ENCODE data around the gene RARB. TPM values are rescaled to one million over a fixed set of nuclear protein-coding genes. Genes with fewer than 3 reads are reported as not detected.

RARB gene
- total and polyA plus RNA-seq, 2 of the 13 experiments (the other 11 are each of a cell fraction or from before 2014, with no cell fraction given), result 0.16 TPM; not detected in 1

GRCh38 chr3:25580534-25580933 is 152.5 kb downstream of the RARB start (continued):
- TF ChIP-seq ZNF362 (CRISPR knock-in tag; IDR thresholded peaks at IDR 0.05; ENCODE audit: borderline replicate concordance) (no peak), ZNF256 (CRISPR knock-in tag; conservative IDR thresholded peaks at IDR 0.05) (no peak), HOXA5 (CRISPR knock-in tag; IDR thresholded peaks at IDR 0.05) (no peak), ZNF274 (CRISPR knock-in tag; IDR thresholded peaks at IDR 0.05) (no peak)

DNA sequence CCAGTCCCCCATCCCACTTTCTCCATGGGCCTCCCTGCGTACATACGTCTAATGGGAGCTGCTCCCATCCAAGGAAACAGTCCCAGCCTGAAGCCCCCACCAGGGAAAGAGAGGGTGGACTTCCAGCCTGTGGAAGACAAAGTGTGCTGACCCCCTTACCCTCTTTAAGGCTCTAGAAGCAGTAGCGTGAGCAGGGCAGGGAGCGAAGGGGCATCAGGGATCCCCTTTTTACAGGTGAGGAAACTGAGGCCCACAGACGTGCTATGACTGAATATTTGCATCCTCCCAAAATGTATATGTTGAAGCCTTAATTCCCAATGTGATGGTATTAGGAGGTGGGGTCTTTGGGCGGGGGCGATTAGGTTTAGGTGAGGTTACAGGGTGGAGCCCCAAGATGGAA is 153.3 kb downstream of the RARB start:
- Histone ChIP-seq H3K4me3 (replicated peaks in 1 of 3; ENCODE audit: insufficient read depth in 1 of 3, low read depth in 2 of 3, low read length in 3 of 3) (no peak overlapping the region), H3K36me3 (replicated peaks in 1 of 2; ENCODE audit: control insufficient read depth in 1 of 2, insufficient read depth in 2 of 2, low read length in 2 of 2) (no peaks in the 10 kb centered on the region), H3K4me1 (ENCODE audit: insufficient read depth, low read length) (peaks cover 25% of the 10 kb centered on the region), H3K4me2 (ENCODE audit: low read depth, low read length) (no peak overlapping the region), H3K27ac (ENCODE audit: extremely low read length, insufficient read depth, low read length) (no peak overlapping the region), H3K79me2 (ENCODE audit: insufficient read depth, low read length) (no peaks in the 10 kb centered on the region), H3K9ac (ENCODE audit: insufficient read depth, low read depth, low read length) (no peak overlapping the region), H3K27me3 (ENCODE audit: control insufficient read depth in 1 of 2, insufficient read depth in 2 of 2, low read length in 2 of 2) (no peaks in the 10 kb centered on the region), H2AFZ (ENCODE audit: low read length) (no peak overlapping the region), H4K20me1 (ENCODE audit: insufficient read depth, low read length) (no peaks in the 10 kb centered on the region), H3K9me3 (ENCODE audit: low read length) (no peaks in the 10 kb centered on the region)
- FAIRE-seq (no peak), DNase-seq (ENCODE audit: low spot score) (no peak), ATAC-seq (no peak)
- ChIA-PET POLR2A (no interaction called here), CTCF (ENCODE audit: low intra/inter-chr PET ratio, low total read pairs) (no interaction called here)
- intact Hi-C loops (cut with micrococcal nuclease; ENCODE audit: unreplicated experiment) (no loop called here), in situ Hi-C loops (cut with HindIII; ENCODE audit: extremely low pct_ligation_motif_present, low pct_unique_long_range_greater_than_20kb) (loop anchor here (10.0 kb wide), 1 partner anchor 157 kb away; the partner anchor contains the start of gene RARB)
- TF ChIP-seq DRAP1 (CRISPR knock-in tag; IDR thresholded peaks at IDR 0.05), result no peak
- no peak for TF ChIP-seq ZNF580 (CRISPR knock-in tag; IDR thresholded peaks at IDR 0.05; ENCODE audit: borderline replicate concordance, low read depth)
- no peak for TF ChIP-seq ZNF770 (CRISPR knock-in tag; IDR thresholded peaks at IDR 0.05)
- TF ChIP-seq AGO1 (IDR thresholded peaks at IDR 0.05; ENCODE audit: low read depth, low read length, poor library complexity, severe bottlenecking), result no peak
- TF ChIP-seq MAFF (IDR thresholded peaks at IDR 0.05; ENCODE audit: low read depth, low read length), result no peak
- TF ChIP-seq ZNF280B (CRISPR knock-in tag; IDR thresholded peaks at IDR 0.05; ENCODE audit: borderline replicate concordance), result no peak
- TF ChIP-seq ZSCAN21 (CRISPR knock-in tag; IDR thresholded peaks at IDR 0.05; ENCODE audit: borderline replicate concordance), result no peak
- WGBS (ENCODE audit: low lambda C conversion rate), result 95% methylated on average over 7 of the region's 7 CpGs
- no TSS peak for BruUV-seq (replicated peaks)

Measured in HepG2 (cell line).